Liver (tissue), 9 donors: Measurements from ENCODE around the gene PLSCR3. TPM values are rescaled to one million over a fixed set of nuclear protein-coding genes. Genes with fewer than 3 reads are reported as not detected.

Experiments used
- DNase-seq: peaks from one replicate; pipeline ENCODE4 v3.0.0-alpha.2; 2017; ENCODE audit warnings: low spot score
- H3K27ac ChIP-seq, 2 donors: one replicate each; pipeline ENCODE4 v1.7.0; 2013; ENCODE audit warnings: inconsistent platforms in 2 of 2, low read length in 2 of 2, control low read depth in 1 of 2, low read depth in 1 of 2, mild to moderate bottlenecking in 1 of 2
- H3K27me3 ChIP-seq, 4 donors: one replicate each; pipeline versions ENCODE4 v1.6.1 to v1.7.0; 2013; ENCODE audit warnings: low read length in 3 of 4, inconsistent platforms in 1 of 4, mild to moderate bottlenecking in 1 of 4, moderate library complexity in 1 of 4; ENCODE audit not compliant: control insufficient read depth in 4 of 4, insufficient read depth in 4 of 4
- H3K36me3 ChIP-seq, 4 donors: one replicate each; pipeline versions ENCODE4 v1.6.1 to v1.7.0; 2013; ENCODE audit warnings: low read length in 3 of 4, mild to moderate bottlenecking in 3 of 4, low read depth in 1 of 4, moderate library complexity in 1 of 4; ENCODE audit not compliant: control insufficient read depth in 4 of 4, insufficient read depth in 3 of 4
- H3K4me1 ChIP-seq, 4 donors: one replicate each; pipeline versions ENCODE4 v1.6.1 to v1.7.0; 2013; ENCODE audit warnings: low read length in 3 of 4, mild to moderate bottlenecking in 3 of 4, moderate library complexity in 1 of 4; ENCODE audit not compliant: control insufficient read depth in 4 of 4, insufficient read depth in 4 of 4
- H3K4me3 ChIP-seq, 3 donors: one replicate each; pipeline versions ENCODE4 v1.6.1 to v1.7.0; 2013; ENCODE audit warnings: low read length in 3 of 3, control low read depth in 1 of 3, low read depth in 1 of 3, mild to moderate bottlenecking in 1 of 3
- H3K9ac ChIP-seq, 2 donors: one replicate each; pipeline ENCODE4 v1.7.0; 2013; ENCODE audit warnings: low read length in 2 of 2, mild to moderate bottlenecking in 2 of 2, moderate library complexity in 2 of 2, control low read depth in 1 of 2, low read depth in 1 of 2
- H3K9me3 ChIP-seq, 4 donors: one replicate each; pipeline versions ENCODE4 v1.6.1 to v1.7.0; 2013; ENCODE audit warnings: low read length in 3 of 4; ENCODE audit not compliant: control insufficient read depth in 4 of 4
- ATF3 ChIP-seq: IDR thresholded peaks from 2 replicates; pipeline ENCODE4 v1.6.1; 2016; ENCODE audit warnings: antibody characterized with exemption
- EGR1 ChIP-seq, 2 donors: IDR thresholded peaks; 2 replicates each; pipeline ENCODE4 v1.6.1; 2016 to 2018; ENCODE audit warnings: antibody characterized with exemption in 2 of 2, low read depth in 2 of 2
- FOXA1 ChIP-seq: IDR thresholded peaks from 2 replicates; pipeline ENCODE4 v1.6.1; 2016; ENCODE audit warnings: antibody characterized with exemption
- FOXA2 ChIP-seq: IDR thresholded peaks from 2 replicates; pipeline ENCODE4 v1.6.1; 2016; ENCODE audit warnings: antibody characterized with exemption
- GABPA ChIP-seq, 2 donors: IDR thresholded peaks in 1 of 2; conservative IDR thresholded peaks in 1 of 2; 2 replicates each; pipeline ENCODE4 v1.6.1; 2016; ENCODE audit warnings: antibody characterized with exemption in 2 of 2, mild to moderate bottlenecking in 1 of 2, moderate library complexity in 1 of 2
- HNF4A ChIP-seq, 2 donors: conservative IDR thresholded peaks; 2 replicates each; pipeline ENCODE4 v1.6.1; 2016; ENCODE audit warnings: antibody characterized with exemption in 2 of 2, mild to moderate bottlenecking in 2 of 2
- HNF4G ChIP-seq: IDR thresholded peaks from 2 replicates; pipeline ENCODE4 v1.6.1; 2016; ENCODE audit warnings: antibody characterized with exemption
- JUND ChIP-seq, 2 donors: IDR thresholded peaks; 2 replicates each; pipeline ENCODE4 v1.6.1; 2016; ENCODE audit warnings: antibody characterized with exemption in 2 of 2
- MAX ChIP-seq: IDR thresholded peaks from 2 replicates; pipeline ENCODE4 v1.6.1; 2016; ENCODE audit warnings: antibody characterized with exemption
- RAD21 ChIP-seq, 2 donors: IDR thresholded peaks; 2 replicates each; pipeline ENCODE4 v1.6.1; 2016; ENCODE audit warnings: antibody characterized with exemption in 2 of 2, mild to moderate bottlenecking in 2 of 2
- REST ChIP-seq: IDR thresholded peaks from 2 replicates; pipeline ENCODE4 v1.6.1; 2016; ENCODE audit warnings: antibody characterized with exemption, mild to moderate bottlenecking
- RXRA ChIP-seq, 2 donors: IDR thresholded peaks; 2 replicates each; pipeline ENCODE4 v1.6.1; 2017 to 2018; ENCODE audit warnings: antibody characterized with exemption in 2 of 2, mild to moderate bottlenecking in 1 of 2
- SP1 ChIP-seq: IDR thresholded peaks from 2 replicates; pipeline ENCODE4 v1.6.1; 2018; ENCODE audit warnings: antibody characterized with exemption, mild to moderate bottlenecking
- YY1 ChIP-seq: IDR thresholded peaks from 2 replicates; pipeline ENCODE4 v1.6.1; 2016; ENCODE audit warnings: antibody characterized with exemption, mild to moderate bottlenecking
- WGBS: extraction: QIAGEN DNeasy Blood & Tissue Kit; methylation state at CpG from one replicate; pipeline ENCODE4 v1.1.7; 2013; 5-methylcytosine and 5-hydroxymethylcytosine counted together
- polyA plus RNA-seq, 2 donors: library from polyadenylated mRNA; stranded (reverse) in 1 of 2; unstranded in 1 of 2; fragments of 200-250 nt in 1 of 2; fragments of >200 nt in 1 of 2; fragmentation: Nextera tagmentation in 1 of 2; extraction: Ambion mirVana in 1 of 2; gene quantifications; one replicate each; pipeline versions ENCODE4 v1.2.1 to v1.2.3, GENCODE V29; 2013 to 2015
- total RNA-seq, 2 donors: library from RNA; depleted of rRNA; stranded (reverse); fragments of >200 nt; gene quantifications; one replicate each; pipeline ENCODE4 v1.2.3, GENCODE V29; 2014
- TF ChIP-seq, protein P1 (sequence below): IDR thresholded peaks from 2 replicates; pipeline ENCODE4 v1.6.1; 2016; ENCODE audit warnings: antibody characterized with exemption
- TF ChIP-seq, protein P2 (sequence below): fragments of 150-350 bp; IDR thresholded peaks from 2 replicates; pipeline ENCODE4 v1.5.1; 2017; ENCODE audit warnings: improper control_type of control experiment, low read depth, low read length; ENCODE audit not compliant: missing input control
- donor health status: healthy.
- donor health status: healthy.
- donor health status: healthy.
- donor health status: healthy.
- donor health status: healthy.

Gene PLSCR3
- total and polyA plus RNA-seq, 4 donors, result 2.8 to 10.9 (median 4.1) TPM

GRCh38 chr17:7435676-7436555 lies 41.6 kb upstream of the PLSCR3 start:
- 15% methylated on average over 49 of the region's 49 CpGs for WGBS
- TF ChIP-seq HNF4G (no peak), YY1 (no peak), SP1 (no peak), MAX (no peak), RAD21 (IDR thresholded peaks at IDR 0.05) (no peak), FOXA1 (no peak), RXRA (IDR thresholded peaks at IDR 0.05) (no peak), ATF3 (no peak), EGR1 (IDR thresholded peaks at IDR 0.05; ENCODE audit: low read depth in 2 of 2) (no peak), GABPA (IDR thresholded peaks at IDR 0.05 in 1 of 2, conservative IDR thresholded peaks at IDR 0.05 in 1 of 2) (no peak), JUND (IDR thresholded peaks at IDR 0.05) (no peak), REST (no peak), HNF4A (conservative IDR thresholded peaks at IDR 0.05) (no peak), FOXA2 (no peak)
- TF ChIP-seq, protein P1, sequence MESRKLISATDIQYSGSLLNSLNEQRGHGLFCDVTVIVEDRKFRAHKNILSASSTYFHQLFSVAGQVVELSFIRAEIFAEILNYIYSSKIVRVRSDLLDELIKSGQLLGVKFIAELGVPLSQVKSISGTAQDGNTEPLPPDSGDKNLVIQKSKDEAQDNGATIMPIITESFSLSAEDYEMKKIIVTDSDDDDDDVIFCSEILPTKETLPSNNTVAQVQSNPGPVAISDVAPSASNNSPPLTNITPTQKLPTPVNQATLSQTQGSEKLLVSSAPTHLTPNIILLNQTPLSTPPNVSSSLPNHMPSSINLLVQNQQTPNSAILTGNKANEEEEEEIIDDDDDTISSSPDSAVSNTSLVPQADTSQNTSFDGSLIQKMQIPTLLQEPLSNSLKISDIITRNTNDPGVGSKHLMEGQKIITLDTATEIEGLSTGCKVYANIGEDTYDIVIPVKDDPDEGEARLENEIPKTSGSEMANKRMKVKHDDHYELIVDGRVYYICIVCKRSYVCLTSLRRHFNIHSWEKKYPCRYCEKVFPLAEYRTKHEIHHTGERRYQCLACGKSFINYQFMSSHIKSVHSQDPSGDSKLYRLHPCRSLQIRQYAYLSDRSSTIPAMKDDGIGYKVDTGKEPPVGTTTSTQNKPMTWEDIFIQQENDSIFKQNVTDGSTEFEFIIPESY, result no peak
- TF ChIP-seq, protein P2, sequence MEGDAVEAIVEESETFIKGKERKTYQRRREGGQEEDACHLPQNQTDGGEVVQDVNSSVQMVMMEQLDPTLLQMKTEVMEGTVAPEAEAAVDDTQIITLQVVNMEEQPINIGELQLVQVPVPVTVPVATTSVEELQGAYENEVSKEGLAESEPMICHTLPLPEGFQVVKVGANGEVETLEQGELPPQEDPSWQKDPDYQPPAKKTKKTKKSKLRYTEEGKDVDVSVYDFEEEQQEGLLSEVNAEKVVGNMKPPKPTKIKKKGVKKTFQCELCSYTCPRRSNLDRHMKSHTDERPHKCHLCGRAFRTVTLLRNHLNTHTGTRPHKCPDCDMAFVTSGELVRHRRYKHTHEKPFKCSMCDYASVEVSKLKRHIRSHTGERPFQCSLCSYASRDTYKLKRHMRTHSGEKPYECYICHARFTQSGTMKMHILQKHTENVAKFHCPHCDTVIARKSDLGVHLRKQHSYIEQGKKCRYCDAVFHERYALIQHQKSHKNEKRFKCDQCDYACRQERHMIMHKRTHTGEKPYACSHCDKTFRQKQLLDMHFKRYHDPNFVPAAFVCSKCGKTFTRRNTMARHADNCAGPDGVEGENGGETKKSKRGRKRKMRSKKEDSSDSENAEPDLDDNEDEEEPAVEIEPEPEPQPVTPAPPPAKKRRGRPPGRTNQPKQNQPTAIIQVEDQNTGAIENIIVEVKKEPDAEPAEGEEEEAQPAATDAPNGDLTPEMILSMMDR, result no peak
- peak; percentile 57 for DNase-seq
- H3K4me1 ChIP-seq, result peaks cover 20 to 45% (median 35%) of the 10 kb centered on the region in 4 donors
- H3K9me3 ChIP-seq, result no peaks in the 10 kb centered on the region
- H3K27me3 ChIP-seq, result peaks cover 0 to 3% (median 0%) of the 10 kb centered on the region in 4 donors
- H3K27ac ChIP-seq, result peak overlapping the region; percentile 53 to 69
- peak overlapping the region; percentile 4 to 51 for H3K9ac ChIP-seq
- no peaks in the 10 kb centered on the region for H3K36me3 ChIP-seq
- H3K4me3 ChIP-seq, result peak overlapping the region in 2 of 3 donors; percentile 52 to 83
